ENCODE data around the gene PARN.
"Not testable (repeated sequence)": the region's sequence is repeated elsewhere in the genome, so short reads cannot be mapped to it uniquely, and the experiment has no call there.

PARN gene

DNA sequence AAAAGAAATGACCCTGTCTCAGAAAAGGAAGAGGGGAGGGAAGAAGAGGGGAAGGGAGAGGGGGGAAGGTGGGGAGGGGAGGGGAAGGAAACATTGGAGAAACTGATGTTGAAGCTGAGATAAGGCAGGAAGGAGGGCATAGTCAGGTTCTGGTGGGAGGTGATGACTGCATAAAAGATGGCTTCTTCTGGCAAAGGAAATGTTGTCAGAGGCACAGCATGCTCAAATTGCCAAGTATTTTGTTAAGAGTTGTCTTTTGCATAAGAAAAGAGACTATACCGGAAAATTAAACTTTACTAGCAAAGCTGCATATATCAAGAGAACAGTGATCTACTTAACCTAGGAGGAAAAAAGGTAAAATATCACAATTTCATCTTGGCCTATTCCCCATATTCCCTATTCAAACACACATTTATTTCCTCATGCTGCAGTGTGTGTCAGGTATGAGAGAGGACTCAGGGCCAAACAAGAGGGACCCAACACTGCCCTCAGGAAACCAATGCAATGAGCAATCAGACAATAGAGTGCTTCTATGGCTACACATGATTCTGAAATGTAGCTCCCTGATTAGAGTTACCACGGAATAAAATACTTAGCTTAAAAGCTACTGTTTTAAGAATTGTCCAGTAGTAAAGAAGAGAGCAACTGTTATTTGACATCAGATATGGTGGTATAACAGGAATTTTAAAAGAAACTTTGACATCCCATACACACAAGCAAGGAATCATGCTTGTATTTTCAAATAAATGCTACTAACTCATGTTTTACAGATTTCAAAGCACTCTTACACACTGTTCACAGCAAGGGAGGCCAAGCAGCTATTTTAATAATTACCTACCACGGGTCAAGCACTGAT lies 80.9 kb downstream of the PARN start:
- H3K9me3 ChIP-seq (ENCODE audit: control insufficient read depth, low read length): no peaks in the 10 kb centered on the region
- no peaks in the 10 kb centered on the region for H3K27me3 ChIP-seq (ENCODE audit: control insufficient read depth, insufficient read depth, low read length)
- no peak overlapping the region for H3K27ac ChIP-seq
- H3K9ac ChIP-seq: no peak overlapping the region
- TF ChIP-seq, protein P1, sequence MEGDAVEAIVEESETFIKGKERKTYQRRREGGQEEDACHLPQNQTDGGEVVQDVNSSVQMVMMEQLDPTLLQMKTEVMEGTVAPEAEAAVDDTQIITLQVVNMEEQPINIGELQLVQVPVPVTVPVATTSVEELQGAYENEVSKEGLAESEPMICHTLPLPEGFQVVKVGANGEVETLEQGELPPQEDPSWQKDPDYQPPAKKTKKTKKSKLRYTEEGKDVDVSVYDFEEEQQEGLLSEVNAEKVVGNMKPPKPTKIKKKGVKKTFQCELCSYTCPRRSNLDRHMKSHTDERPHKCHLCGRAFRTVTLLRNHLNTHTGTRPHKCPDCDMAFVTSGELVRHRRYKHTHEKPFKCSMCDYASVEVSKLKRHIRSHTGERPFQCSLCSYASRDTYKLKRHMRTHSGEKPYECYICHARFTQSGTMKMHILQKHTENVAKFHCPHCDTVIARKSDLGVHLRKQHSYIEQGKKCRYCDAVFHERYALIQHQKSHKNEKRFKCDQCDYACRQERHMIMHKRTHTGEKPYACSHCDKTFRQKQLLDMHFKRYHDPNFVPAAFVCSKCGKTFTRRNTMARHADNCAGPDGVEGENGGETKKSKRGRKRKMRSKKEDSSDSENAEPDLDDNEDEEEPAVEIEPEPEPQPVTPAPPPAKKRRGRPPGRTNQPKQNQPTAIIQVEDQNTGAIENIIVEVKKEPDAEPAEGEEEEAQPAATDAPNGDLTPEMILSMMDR (IDR thresholded peaks at IDR 0.05): no peak
- no peak overlapping the region for H3K4me2 ChIP-seq (ENCODE audit: low read length)
- no peaks in the 10 kb centered on the region for H3K79me2 ChIP-seq
- no peaks in the 10 kb centered on the region for H3K4me1 ChIP-seq
- no peak overlapping the region for H2AFZ ChIP-seq
- no peak overlapping the region for H3K4me3 ChIP-seq (ENCODE audit: low read depth, low read length)
- no peaks in the 10 kb centered on the region for H3K36me3 ChIP-seq (ENCODE audit: control insufficient read depth, insufficient read depth, low read length)

DNA sequence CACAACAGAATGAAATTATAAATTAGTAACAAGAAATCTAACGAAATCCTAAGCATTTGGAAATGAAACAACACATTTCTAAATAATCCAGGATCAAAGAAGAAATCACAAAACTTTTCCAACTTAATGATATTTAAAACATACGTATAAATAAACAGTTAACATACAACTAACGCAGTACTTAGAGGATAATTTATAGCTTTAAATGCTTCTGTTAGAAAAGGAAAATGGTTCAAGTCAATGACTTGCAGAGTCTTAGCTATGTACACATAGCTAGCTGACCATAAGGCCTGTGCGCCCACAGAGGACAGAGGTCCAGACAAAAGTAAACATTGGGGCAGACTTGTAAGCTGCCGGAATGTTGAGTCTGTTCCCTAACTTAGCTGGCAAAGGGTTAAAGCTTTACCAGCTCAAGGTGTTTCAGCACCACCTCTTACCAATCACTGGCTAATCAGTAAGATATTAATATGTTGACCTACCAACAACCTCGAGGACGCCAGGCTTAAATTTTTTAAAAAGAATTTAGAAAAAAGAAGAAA lies 84.6 kb downstream of the PARN start:
- H3K4me1 ChIP-seq: no peaks in the 10 kb centered on the region
- TF ChIP-seq, protein P1 (IDR thresholded peaks at IDR 0.05): no peak
- no peak overlapping the region for H2AFZ ChIP-seq
- H3K36me3 ChIP-seq (ENCODE audit: control insufficient read depth, insufficient read depth, low read length): no peaks in the 10 kb centered on the region
- H3K9me3 ChIP-seq (ENCODE audit: control insufficient read depth, low read length): no peaks in the 10 kb centered on the region
- H3K27me3 ChIP-seq (ENCODE audit: control insufficient read depth, insufficient read depth, low read length): no peaks in the 10 kb centered on the region
- H3K4me3 ChIP-seq (ENCODE audit: low read depth, low read length): no peak overlapping the region
- H3K79me2 ChIP-seq: no peaks in the 10 kb centered on the region
- H3K9ac ChIP-seq: no peak overlapping the region
- no peak overlapping the region for H3K4me2 ChIP-seq (ENCODE audit: low read length)
- no peak overlapping the region for H3K27ac ChIP-seq

DNA sequence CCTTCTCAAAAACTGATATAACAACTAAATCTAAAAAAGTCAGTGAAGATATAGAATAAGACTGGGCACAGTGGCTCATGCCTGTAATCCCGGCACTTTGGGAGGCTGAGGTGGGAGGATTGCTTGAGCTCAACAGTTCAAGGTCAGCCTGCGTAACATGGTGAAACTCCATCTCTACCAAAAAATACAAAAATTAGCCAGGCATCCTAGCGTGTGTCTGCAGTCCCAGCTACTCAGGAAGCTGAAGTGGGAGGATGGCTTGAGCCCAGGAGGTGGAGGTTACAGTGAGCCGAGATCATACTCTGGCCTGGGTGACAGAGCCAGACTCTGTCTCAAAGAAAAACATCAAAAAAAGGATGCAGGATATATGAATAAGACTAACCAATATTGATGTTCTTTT lies 85.2 kb downstream of the PARN start:
- H3K27ac ChIP-seq; H3K9me3 ChIP-seq (ENCODE audit: control insufficient read depth, low read length); H3K4me1 ChIP-seq; H3K4me2 ChIP-seq (ENCODE audit: low read length); H3K36me3 ChIP-seq (ENCODE audit: control insufficient read depth, insufficient read depth, low read length); H3K27me3 ChIP-seq (ENCODE audit: control insufficient read depth, insufficient read depth, low read length); H3K79me2 ChIP-seq; H3K9ac ChIP-seq; H3K4me3 ChIP-seq (ENCODE audit: low read depth, low read length); H2AFZ ChIP-seq: not testable (repeated sequence)

DNA sequence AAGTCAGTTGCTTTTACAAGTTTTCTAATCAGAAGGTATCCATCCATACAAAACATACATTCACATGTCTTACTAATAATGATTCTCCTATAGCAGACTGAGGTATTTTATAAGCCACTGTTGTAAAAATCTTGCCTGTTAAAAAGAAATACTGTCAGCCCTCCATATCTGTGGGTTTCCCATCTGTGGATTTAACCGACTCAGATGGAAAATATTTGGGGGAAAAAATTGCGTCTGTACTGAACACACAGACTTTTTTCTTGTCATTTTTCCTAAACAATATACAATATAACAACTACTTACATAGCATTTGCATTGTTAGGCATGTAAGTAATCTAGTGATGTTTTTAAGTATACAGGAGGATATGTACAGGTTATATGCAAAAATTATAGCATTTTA lies 90.4 kb downstream of the PARN start:
- H3K4me1 ChIP-seq: no peaks in the 10 kb centered on the region
- H3K4me2 ChIP-seq (ENCODE audit: low read length): no peak overlapping the region
- no peaks in the 10 kb centered on the region for H3K79me2 ChIP-seq
- no peak overlapping the region for H3K27ac ChIP-seq
- no peaks in the 10 kb centered on the region for H3K36me3 ChIP-seq (ENCODE audit: control insufficient read depth, insufficient read depth, low read length)
- H3K9ac ChIP-seq: no peak overlapping the region
- TF ChIP-seq, protein P1 (IDR thresholded peaks at IDR 0.05): no peak
- no peaks in the 10 kb centered on the region for H3K27me3 ChIP-seq (ENCODE audit: control insufficient read depth, insufficient read depth, low read length)
- H2AFZ ChIP-seq: no peak overlapping the region
- no peak overlapping the region for H3K4me3 ChIP-seq (ENCODE audit: low read depth, low read length)
- no peaks in the 10 kb centered on the region for H3K9me3 ChIP-seq (ENCODE audit: control insufficient read depth, low read length)

DNA sequence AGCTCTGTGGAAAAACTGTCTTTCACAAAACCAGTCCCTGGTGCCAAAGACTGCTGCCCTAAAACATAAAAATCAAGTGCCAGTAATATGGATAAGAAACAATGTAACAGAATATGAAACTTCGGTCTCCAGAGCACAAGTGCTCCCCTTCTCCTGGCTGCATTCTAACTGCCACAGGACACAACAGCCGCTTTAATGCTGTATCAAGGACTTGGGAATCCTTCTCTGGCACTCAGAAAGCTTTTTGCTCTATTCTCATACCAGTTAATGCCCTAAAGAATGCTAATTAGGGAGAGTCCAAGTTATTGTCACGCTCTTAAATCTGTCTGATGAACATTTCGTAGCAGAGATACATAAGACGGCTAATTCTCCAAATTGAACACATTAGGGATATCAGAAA lies 90.9 kb downstream of the PARN start:
- Histone ChIP-seq H3K9me3 (ENCODE audit: control insufficient read depth, low read length) (no peaks in the 10 kb centered on the region), H3K4me2 (ENCODE audit: low read length) (no peak overlapping the region), H3K4me3 (ENCODE audit: low read depth, low read length) (no peak overlapping the region), H3K27ac (no peak overlapping the region), H3K27me3 (ENCODE audit: control insufficient read depth, insufficient read depth, low read length) (no peaks in the 10 kb centered on the region), H3K36me3 (ENCODE audit: control insufficient read depth, insufficient read depth, low read length) (no peaks in the 10 kb centered on the region), H3K4me1 (no peaks in the 10 kb centered on the region), H3K9ac (no peak overlapping the region), H3K79me2 (no peaks in the 10 kb centered on the region), H2AFZ (no peak overlapping the region)
- TF ChIP-seq, protein P1 (IDR thresholded peaks at IDR 0.05): no peak

All from parathyroid adenoma (tissue), 2 donors.